Mesothelial cell of epicardium (in vitro differentiated cells): ENCODE measurements around the gene MAGI3. TPM values are rescaled to one million over a fixed set of nuclear protein-coding genes. Genes with fewer than 3 reads are reported as not detected.

Experiments
- DNase-seq, 2 experiments: peaks; one replicate each; pipeline ENCODE4 v3.0.0; 2021; ENCODE audit warnings: low spot score in 2 of 2; ENCODE audit not compliant: unreplicated experiment in 2 of 2
- H3K27ac Mint-ChIP-seq: 2 replicates; pipeline ENCODE4 v1.8.0; 2021; ENCODE audit warnings: mixed read lengths
- H3K27me3 Mint-ChIP-seq: 2 replicates; pipeline ENCODE4 v1.8.0; 2021; ENCODE audit warnings: low read depth, mixed read lengths
- H3K36me3 Mint-ChIP-seq: 2 replicates; pipeline ENCODE4 v1.8.0; 2021; ENCODE audit warnings: mixed read lengths
- H3K4me1 Mint-ChIP-seq: 2 replicates; pipeline ENCODE4 v1.8.0; 2021; ENCODE audit warnings: mixed read lengths
- H3K4me3 Mint-ChIP-seq: 2 replicates; pipeline ENCODE4 v1.8.0; 2021; ENCODE audit warnings: mild to moderate bottlenecking, moderate library complexity, mixed read lengths
- H3K9me3 Mint-ChIP-seq: 2 replicates; pipeline ENCODE4 v1.8.0; 2021; ENCODE audit warnings: mixed read lengths
- CTCF ChIP-seq: fragments of 200-600 bp; sonication (generic); IDR thresholded peaks from one replicate; pipeline ENCODE4 v1.5.0; 2021; ENCODE audit warnings: antibody characterized with exemption; ENCODE audit not compliant: unreplicated experiment
- total RNA-seq: library from RNA; stranded (reverse); gene quantifications from 3 replicates; pipeline ENCODE4 v1.2.1, GENCODE V29; 2021

MAGI3 gene
- total RNA-seq, 1 donor from 2014 or later = 28.7 TPM

GRCh38 chr1:113647164-113647563, 256.8 kb downstream of the MAGI3 start:
- TF ChIP-seq CTCF = no peak
- Mint-ChIP-seq H3K27ac (no peak overlapping the region), H3K4me1 (peaks cover 9% of the 10 kb centered on the region), H3K4me3 (no peak overlapping the region), H3K27me3 (no peaks in the 10 kb centered on the region), H3K9me3 (no peaks in the 10 kb centered on the region), H3K36me3 (peaks cover 17% of the 10 kb centered on the region)
- no peak for DNase-seq

GRCh38 chr1:113648478-113648877, 258.2 kb downstream of the MAGI3 start:
- H3K27ac Mint-ChIP-seq = no peak overlapping the region
- peaks cover 9% of the 10 kb centered on the region for H3K4me1 Mint-ChIP-seq
- no peak overlapping the region for H3K4me3 Mint-ChIP-seq
- TF ChIP-seq CTCF = no peak
- peaks cover 17% of the 10 kb centered on the region for H3K36me3 Mint-ChIP-seq
- DNase-seq = no peak
- H3K9me3 Mint-ChIP-seq = no peaks in the 10 kb centered on the region
- H3K27me3 Mint-ChIP-seq = no peaks in the 10 kb centered on the region

- H3K27me3 Mint-ChIP-seq = no peaks in the 10 kb centered on the region
- no peak for DNase-seq
- TF ChIP-seq CTCF = no peak
Measured at GRCh38 chr1:113652771-113653170, 262.5 kb downstream of the MAGI3 start.

GRCh38 chr1:113653741-113654140, 263.4 kb downstream of the MAGI3 start:
- no peaks in the 10 kb centered on the region for H3K27me3 Mint-ChIP-seq
- peaks cover 22% of the 10 kb centered on the region for H3K4me1 Mint-ChIP-seq
- no peak overlapping the region for H3K27ac Mint-ChIP-seq
- H3K36me3 Mint-ChIP-seq = peaks cover 1% of the 10 kb centered on the region
- no peak for TF ChIP-seq CTCF
- H3K4me3 Mint-ChIP-seq = no peak overlapping the region
- H3K9me3 Mint-ChIP-seq = no peaks in the 10 kb centered on the region
- no peak for DNase-seq

More at GRCh38 chr1:113652771-113653170, 262.5 kb downstream of the MAGI3 start:
- no peak overlapping the region for H3K27ac Mint-ChIP-seq
- H3K4me1 Mint-ChIP-seq = peaks cover 19% of the 10 kb centered on the region
- H3K36me3 Mint-ChIP-seq = peaks cover 1% of the 10 kb centered on the region
- no peak overlapping the region for H3K4me3 Mint-ChIP-seq
- H3K9me3 Mint-ChIP-seq = no peaks in the 10 kb centered on the region

- Mint-ChIP-seq H3K4me1 (peaks cover 31% of the 10 kb centered on the region), H3K4me3 (no peak overlapping the region), H3K27me3 (no peaks in the 10 kb centered on the region), H3K36me3 (peaks cover 3% of the 10 kb centered on the region), H3K9me3 (no peaks in the 10 kb centered on the region), H3K27ac (no peak overlapping the region)
- TF ChIP-seq CTCF = no peak
- DNase-seq = no peak
Measured at GRCh38 chr1:113654883-113655282, 264.6 kb downstream of the MAGI3 start.

GRCh38 chr1:113657126-113657525, 266.8 kb downstream of the MAGI3 start:
- H3K36me3 Mint-ChIP-seq = peaks cover 4% of the 10 kb centered on the region
- H3K4me3 Mint-ChIP-seq = no peak overlapping the region
- peak overlapping the region; percentile 59 for H3K27ac Mint-ChIP-seq
- peaks cover 28% of the 10 kb centered on the region for H3K4me1 Mint-ChIP-seq
- no peak for DNase-seq
- TF ChIP-seq CTCF = no peak
- no peaks in the 10 kb centered on the region for H3K27me3 Mint-ChIP-seq
- H3K9me3 Mint-ChIP-seq = no peaks in the 10 kb centered on the region
